22Rv1 (cell line): ENCODE measurements around the gene CLCA4.

Experiments used
- CTCF ChIP-seq: fragments of 450-650 bp; IDR thresholded peaks from 2 replicates; pipeline ENCODE4 v1.5.1; 2017; ENCODE audit warnings: mild to moderate bottlenecking
- ZFX ChIP-seq: fragments of 450-650 bp; IDR thresholded peaks from 2 replicates; pipeline ENCODE4 v1.6.1; 2017; ENCODE audit warnings: antibody characterized with exemption, borderline replicate concordance

GRCh38 chr1:86516335-86516734 is 30.5 kb upstream of the CLCA4 start:
- TF ChIP-seq CTCF (no peak), ZFX (no peak)
